Tibial artery (tissue), 4 donors: Measurements from ENCODE around the gene AKAP7.

Experiments
- DNase-seq, 2 donors: peaks; one replicate each; pipeline ENCODE4 v3.0.0-alpha.2; 2019
- H3K27ac ChIP-seq, 2 donors: fragments of 200-600 bp; sonication (generic) in 1 of 2; 1 replicate in 1 of 2; 2 replicates in 1 of 2; pipeline ENCODE4 v1.5.1; 2018 to 2019; ENCODE audit warnings: mild to moderate bottlenecking in 1 of 2
- H3K27me3 ChIP-seq, 2 donors: fragments of 200-600 bp; sonication (generic) in 1 of 2; one replicate each; pipeline versions ENCODE4 v1.5.1 to v1.6.0; 2016 to 2019
- H3K36me3 ChIP-seq, 3 donors: fragments of 200-600 bp; sonication (generic) in 2 of 3; one replicate each; pipeline ENCODE4 v1.5.1; 2016 to 2019; ENCODE audit warnings: mild to moderate bottlenecking in 2 of 3
- H3K4me1 ChIP-seq, 4 donors: fragments of 200-600 bp; sonication (generic) in 2 of 4; 1 replicate in 3 of 4; 2 replicates in 1 of 4; pipeline ENCODE4 v1.5.1; 2016 to 2019
- H3K4me3 ChIP-seq, 2 donors: fragments of 200-600 bp; sonication (generic) in 1 of 2; 1 replicate in 1 of 2; 2 replicates in 1 of 2; pipeline ENCODE4 v1.5.1; 2018 to 2019; ENCODE audit warnings: mild to moderate bottlenecking in 2 of 2
- H3K9me3 ChIP-seq, 3 donors: fragments of 200-600 bp; sonication (generic) in 1 of 3; one replicate each; pipeline ENCODE4 v1.5.1; 2016 to 2019
- intact Hi-C: fragments of 100-400 bp; cut with DNase I; formaldehyde crosslinking; loops from one replicate; pipeline ENCODE4 v1.15.0; 2023; ENCODE audit warnings: low total_unique reads
- TF ChIP-seq, protein P1 (sequence below), 2 experiments: fragments of 200-600 bp in 1 of 2; fragments of 450-650 bp in 1 of 2; IDR thresholded peaks; one replicate each; pipeline ENCODE4 v1.5.1; 2017 to 2019; ENCODE audit warnings: antibody characterized with exemption in 2 of 2, mild to moderate bottlenecking in 1 of 2, moderate library complexity in 1 of 2

Gene AKAP7

DNA sequence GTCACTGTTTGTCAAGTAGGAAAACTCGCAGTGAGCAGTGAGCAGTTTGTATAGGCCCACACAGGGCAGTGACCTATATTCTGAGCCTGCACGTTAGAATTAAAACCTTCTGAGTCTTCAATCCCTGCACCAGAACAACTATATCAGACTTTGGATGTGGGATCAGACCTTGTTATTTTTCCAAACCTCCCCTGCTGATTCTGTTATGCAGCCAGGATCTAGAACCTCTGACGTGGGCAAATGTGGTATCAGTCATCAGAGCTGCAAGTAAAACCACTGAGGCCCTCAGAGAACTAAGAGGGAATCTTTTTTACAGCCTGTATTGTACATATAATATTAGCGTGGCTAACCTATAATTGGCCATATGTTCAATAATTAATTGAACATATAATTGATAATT lies 32.0 kb upstream of the AKAP7 start:
- Histone ChIP-seq H3K9me3 (no peaks in the 10 kb centered on the region), H3K27me3 (no peaks in the 10 kb centered on the region), H3K4me3 (no peak overlapping the region), H3K36me3 (no peaks in the 10 kb centered on the region), H3K27ac (no peak overlapping the region), H3K4me1 (no peaks in the 10 kb centered on the region)
- TF ChIP-seq, protein P1, sequence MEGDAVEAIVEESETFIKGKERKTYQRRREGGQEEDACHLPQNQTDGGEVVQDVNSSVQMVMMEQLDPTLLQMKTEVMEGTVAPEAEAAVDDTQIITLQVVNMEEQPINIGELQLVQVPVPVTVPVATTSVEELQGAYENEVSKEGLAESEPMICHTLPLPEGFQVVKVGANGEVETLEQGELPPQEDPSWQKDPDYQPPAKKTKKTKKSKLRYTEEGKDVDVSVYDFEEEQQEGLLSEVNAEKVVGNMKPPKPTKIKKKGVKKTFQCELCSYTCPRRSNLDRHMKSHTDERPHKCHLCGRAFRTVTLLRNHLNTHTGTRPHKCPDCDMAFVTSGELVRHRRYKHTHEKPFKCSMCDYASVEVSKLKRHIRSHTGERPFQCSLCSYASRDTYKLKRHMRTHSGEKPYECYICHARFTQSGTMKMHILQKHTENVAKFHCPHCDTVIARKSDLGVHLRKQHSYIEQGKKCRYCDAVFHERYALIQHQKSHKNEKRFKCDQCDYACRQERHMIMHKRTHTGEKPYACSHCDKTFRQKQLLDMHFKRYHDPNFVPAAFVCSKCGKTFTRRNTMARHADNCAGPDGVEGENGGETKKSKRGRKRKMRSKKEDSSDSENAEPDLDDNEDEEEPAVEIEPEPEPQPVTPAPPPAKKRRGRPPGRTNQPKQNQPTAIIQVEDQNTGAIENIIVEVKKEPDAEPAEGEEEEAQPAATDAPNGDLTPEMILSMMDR (IDR thresholded peaks at IDR 0.05) = no peak
- no peak for DNase-seq
- intact Hi-C loops = no loop called here

DNA sequence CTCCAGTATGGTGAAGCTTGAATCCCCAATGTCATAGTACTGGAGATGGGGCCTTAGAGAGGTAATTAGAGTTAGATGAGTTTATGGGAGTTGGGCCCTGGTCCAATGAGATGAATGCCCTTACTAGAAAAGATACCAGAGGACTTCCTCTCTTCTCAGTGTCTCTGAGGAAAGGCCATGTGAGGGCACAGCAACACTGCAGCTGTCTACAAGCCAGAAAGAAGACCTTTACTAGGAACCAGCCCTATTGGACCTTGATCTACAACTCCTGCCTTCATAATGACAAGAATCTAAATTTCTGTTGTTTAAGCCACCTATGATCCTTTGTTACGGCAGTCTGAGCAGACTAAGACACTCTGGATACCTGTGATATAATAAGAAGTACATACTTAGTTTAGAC lies 31.4 kb upstream of the AKAP7 start:
- Histone ChIP-seq H3K36me3 (no peaks in the 10 kb centered on the region), H3K27ac (no peak overlapping the region), H3K9me3 (no peaks in the 10 kb centered on the region), H3K27me3 (no peaks in the 10 kb centered on the region), H3K4me3 (no peak overlapping the region), H3K4me1 (no peaks in the 10 kb centered on the region)
- no peak for DNase-seq
- TF ChIP-seq, protein P1 (IDR thresholded peaks at IDR 0.05) = no peak
- intact Hi-C loops = no loop called here

GRCh38 chr6:131107151-131107550 lies 28.1 kb upstream of the AKAP7 start:
- intact Hi-C loops = no loop called here
- no peaks in the 10 kb centered on the region for H3K36me3 ChIP-seq
- no peak overlapping the region for H3K27ac ChIP-seq
- H3K4me1 ChIP-seq = no peaks in the 10 kb centered on the region
- TF ChIP-seq, protein P1 (IDR thresholded peaks at IDR 0.05) = no peak
- DNase-seq = no peak
- H3K27me3 ChIP-seq = no peaks in the 10 kb centered on the region
- no peaks in the 10 kb centered on the region for H3K9me3 ChIP-seq
- no peak overlapping the region for H3K4me3 ChIP-seq

GRCh38 chr6:131112249-131112648 lies 23.0 kb upstream of the AKAP7 start:
- no peak for DNase-seq
- intact Hi-C loops = no loop called here
- H3K9me3 ChIP-seq = no peaks in the 10 kb centered on the region
- H3K4me1 ChIP-seq = no peaks in the 10 kb centered on the region
- TF ChIP-seq, protein P1 (IDR thresholded peaks at IDR 0.05) = no peak
- H3K27ac ChIP-seq = no peak overlapping the region
- no peaks in the 10 kb centered on the region for H3K27me3 ChIP-seq
- no peaks in the 10 kb centered on the region for H3K36me3 ChIP-seq
- H3K4me3 ChIP-seq = no peak overlapping the region

DNA sequence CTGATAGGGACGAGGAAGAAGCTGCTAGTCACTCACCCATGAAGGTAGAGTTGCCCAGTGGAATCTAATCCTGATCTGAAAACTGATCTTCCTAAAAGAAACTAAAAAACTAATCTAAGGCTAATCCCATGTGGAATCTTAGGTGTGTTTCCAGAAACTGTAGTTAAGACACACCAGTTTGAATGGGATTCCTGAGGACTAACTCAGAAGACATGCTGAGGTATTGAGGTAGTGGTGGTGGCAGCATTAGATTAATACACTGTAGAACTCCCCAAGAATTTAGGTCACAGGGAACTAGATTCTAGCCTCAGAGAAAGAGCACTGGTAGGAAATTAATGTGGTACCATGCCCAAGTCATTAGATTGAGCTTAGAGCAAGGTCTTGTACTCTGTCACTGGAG lies 19.6 kb upstream of the AKAP7 start:
- H3K27ac ChIP-seq = no peak overlapping the region
- H3K9me3 ChIP-seq = no peaks in the 10 kb centered on the region
- intact Hi-C loops = loop anchor here (2.0 kb wide), 1 partner anchor 229 kb away; no protein-coding TSS in a partner anchor

More for the DNA sequence above, 19.6 kb upstream of the AKAP7 start:
- no peaks in the 10 kb centered on the region for H3K4me1 ChIP-seq
- H3K27me3 ChIP-seq = no peaks in the 10 kb centered on the region
- H3K4me3 ChIP-seq = no peak overlapping the region
- no peak for DNase-seq
- TF ChIP-seq, protein P1 (IDR thresholded peaks at IDR 0.05) = no peak
- H3K36me3 ChIP-seq = no peaks in the 10 kb centered on the region
